H9 (cell line): ENCODE measurements around the gene ONECUT3. TPM values are rescaled to one million over a fixed set of nuclear protein-coding genes. Genes with fewer than 3 reads are reported as not detected.

ENCODE experiments used
- DNase-seq: peaks from one replicate; pipeline ENCODE4 v3.0.0-alpha.2; 2017
- H2AFZ ChIP-seq: one replicate; pipeline ENCODE4 v1.6.1; 2013; ENCODE audit warnings: mild to moderate bottlenecking, low read length, control low read depth, moderate library complexity
- H2AK5ac ChIP-seq: 2 replicates; pipeline ENCODE4 v1.6.1; 2013; ENCODE audit warnings: low read length, control low read depth, mixed read lengths; ENCODE audit not compliant: insufficient read length
- H2BK120ac ChIP-seq: one replicate; pipeline ENCODE4 v1.6.1; 2013; ENCODE audit warnings: low read depth, mild to moderate bottlenecking, low read length, control low read depth, inconsistent platforms; ENCODE audit not compliant: poor library complexity, severe bottlenecking
- H2BK12ac ChIP-seq: 2 replicates; pipeline ENCODE4 v1.6.1; 2013; ENCODE audit warnings: low read length, control low read depth, mixed read lengths, low read depth; ENCODE audit not compliant: insufficient read length
- H2BK15ac ChIP-seq: 2 replicates; pipeline ENCODE4 v1.6.1; 2013; ENCODE audit warnings: low read depth, low read length, control low read depth
- H2BK20ac ChIP-seq: one replicate; pipeline ENCODE4 v1.6.1; 2013; ENCODE audit warnings: low read depth, mild to moderate bottlenecking, low read length, control low read depth, inconsistent platforms; ENCODE audit not compliant: poor library complexity, severe bottlenecking
- H2BK5ac ChIP-seq: 2 replicates; pipeline ENCODE4 v1.6.1; 2013; ENCODE audit warnings: low read length, control low read depth, mixed read lengths; ENCODE audit not compliant: insufficient read length
- H3K14ac ChIP-seq: 2 replicates; pipeline ENCODE4 v1.6.1; 2013; ENCODE audit warnings: low read length, control low read depth; ENCODE audit not compliant: insufficient read depth
- H3K18ac ChIP-seq: 2 replicates; pipeline ENCODE4 v1.6.1; 2013; ENCODE audit warnings: low read depth, mild to moderate bottlenecking, mixed read lengths, low read length, control low read depth; ENCODE audit not compliant: insufficient read length
- H3K23ac ChIP-seq: 2 replicates; pipeline ENCODE4 v1.6.1; 2013; ENCODE audit warnings: low read length, control low read depth, mixed read lengths, low read depth; ENCODE audit not compliant: insufficient read length
- H3K23me2 ChIP-seq: 2 replicates; pipeline ENCODE4 v1.6.1; 2013; ENCODE audit warnings: low read depth, mild to moderate bottlenecking, mixed read lengths, low read length, control low read depth; ENCODE audit not compliant: insufficient read length, poor library complexity, severe bottlenecking
- H3K27ac ChIP-seq: 2 replicates; pipeline ENCODE4 v1.5.1; 2013; ENCODE audit warnings: low read length, control low read depth, mixed read lengths, low read depth; ENCODE audit not compliant: insufficient read length
- H3K27me3 ChIP-seq: 2 replicates; pipeline ENCODE4 v1.6.1; 2013; ENCODE audit warnings: low read length, control low read depth, inconsistent platforms; ENCODE audit not compliant: insufficient read depth
- H3K4ac ChIP-seq: 2 replicates; pipeline ENCODE4 v1.6.1; 2013; ENCODE audit warnings: low read depth, mild to moderate bottlenecking, control low read depth, inconsistent platforms, low read length, moderate library complexity
- H3K4me1 ChIP-seq: 2 replicates; pipeline ENCODE4 v1.6.1; 2013; ENCODE audit warnings: low read length, control low read depth, inconsistent platforms; ENCODE audit not compliant: insufficient read depth
- H3K4me2 ChIP-seq: 2 replicates; pipeline ENCODE4 v1.6.1; 2013; ENCODE audit warnings: low read length, control low read depth, mixed read lengths; ENCODE audit not compliant: insufficient read length, insufficient read depth
- H3K56ac ChIP-seq: 2 replicates; pipeline ENCODE4 v1.6.1; 2013; ENCODE audit warnings: low read depth, mild to moderate bottlenecking, mixed read lengths, low read length, control low read depth; ENCODE audit not compliant: insufficient read length
- H3K79me1 ChIP-seq: 2 replicates; pipeline ENCODE4 v1.6.1; 2013; ENCODE audit warnings: low read depth, mild to moderate bottlenecking, moderate library complexity, low read length, control low read depth, inconsistent platforms; ENCODE audit not compliant: insufficient read depth, poor library complexity, severe bottlenecking
- H3K79me2 ChIP-seq: 2 replicates; pipeline ENCODE4 v1.6.1; 2013; ENCODE audit warnings: low read length, control low read depth, inconsistent platforms; ENCODE audit not compliant: insufficient read depth
- H3K9ac ChIP-seq: 2 replicates; pipeline ENCODE4 v1.6.1; 2013; ENCODE audit warnings: low read length, control low read depth, mixed read lengths; ENCODE audit not compliant: insufficient read length; ENCODE audit errors: extremely low read depth
- H3K9me3 ChIP-seq: one replicate; pipeline ENCODE4 v1.6.1; 2013; ENCODE audit warnings: low read depth, low read length, inconsistent platforms; ENCODE audit not compliant: control insufficient read depth
- H3T11ph ChIP-seq: one replicate; pipeline ENCODE4 v1.6.1; 2013; ENCODE audit warnings: mild to moderate bottlenecking, low read length, control low read depth, inconsistent platforms
- H4K20me1 ChIP-seq: one replicate; pipeline ENCODE4 v1.6.1; 2013; ENCODE audit not compliant: control insufficient read depth, insufficient read length, insufficient read depth
- H4K5ac ChIP-seq: 2 replicates; pipeline ENCODE4 v1.6.1; 2013; ENCODE audit warnings: low read depth, mild to moderate bottlenecking, mixed read lengths, low read length, control low read depth; ENCODE audit not compliant: insufficient read length
- H4K8ac ChIP-seq: replicated peaks from 2 replicates; pipeline ENCODE4 v1.6.1; 2013; ENCODE audit warnings: low read length, control low read depth, mixed read lengths, low read depth; ENCODE audit not compliant: insufficient read length
- H4K91ac ChIP-seq: 2 replicates; pipeline ENCODE4 v1.6.1; 2013; ENCODE audit warnings: low read depth, mild to moderate bottlenecking, moderate library complexity, mixed read lengths, low read length, control low read depth; ENCODE audit not compliant: insufficient read length
- H3K27ac Mint-ChIP-seq, 3 experiments: 2 replicates in 2 of 3; 3 replicates in 1 of 3; pipeline ENCODE4 v1.8.0; 2020 to 2021; ENCODE audit warnings: mixed read lengths in 3 of 3, mild to moderate bottlenecking in 1 of 3, moderate library complexity in 1 of 3
- H3K27me3 Mint-ChIP-seq: 2 replicates; pipeline ENCODE4 v1.8.0; 2021; ENCODE audit warnings: low read depth, mild to moderate bottlenecking, moderate library complexity, mixed read lengths
- H3K36me3 Mint-ChIP-seq, 3 experiments: 2 replicates in 2 of 3; 3 replicates in 1 of 3; pipeline ENCODE4 v1.8.0; 2020 to 2021; ENCODE audit warnings: low read depth in 3 of 3, mixed read lengths in 3 of 3; ENCODE audit not compliant: insufficient read depth in 1 of 3
- H3K4me1 Mint-ChIP-seq, 2 experiments: 2 replicates each; pipeline ENCODE4 v1.8.0; 2020; ENCODE audit warnings: mixed read lengths in 2 of 2
- H3K4me3 Mint-ChIP-seq, 2 experiments: 2 replicates in 1 of 2; 3 replicates in 1 of 2; pipeline ENCODE4 v1.8.0; 2020 to 2021; ENCODE audit warnings: mild to moderate bottlenecking in 2 of 2, mixed read lengths in 2 of 2, moderate library complexity in 1 of 2
- H3K9me3 Mint-ChIP-seq, 2 experiments: 2 replicates in 1 of 2; 3 replicates in 1 of 2; pipeline ENCODE4 v1.8.0; 2020; ENCODE audit warnings: mild to moderate bottlenecking in 2 of 2, mixed read lengths in 2 of 2, moderate library complexity in 1 of 2
- WGBS: extraction: QIAGEN DNeasy Blood & Tissue Kit; methylation state at CpG from one replicate; pipeline ENCODE4 v1.1.7; 2013; ENCODE audit warnings: missing lambda C conversion rate, low lambda C conversion rate, mixed read lengths; ENCODE audit not compliant: insufficient read length; ENCODE audit errors: extremely low coverage; 5-methylcytosine and 5-hydroxymethylcytosine counted together
- total RNA-seq: library from RNA; stranded (reverse); gene quantifications from 2 replicates; pipeline ENCODE4 v1.2.1, GENCODE V29; 2021
- TF ChIP-seq, protein P1 (sequence below): fragments of 200-600 bp; sonication (generic); conservative IDR thresholded peaks from 3 replicates; pipeline ENCODE4 v1.8.0; 2021; ENCODE audit warnings: antibody characterized with exemption, mild to moderate bottlenecking

Gene ONECUT3
- total RNA-seq, 1 experiment from 2014 or later = 0.04 TPM

DNA sequence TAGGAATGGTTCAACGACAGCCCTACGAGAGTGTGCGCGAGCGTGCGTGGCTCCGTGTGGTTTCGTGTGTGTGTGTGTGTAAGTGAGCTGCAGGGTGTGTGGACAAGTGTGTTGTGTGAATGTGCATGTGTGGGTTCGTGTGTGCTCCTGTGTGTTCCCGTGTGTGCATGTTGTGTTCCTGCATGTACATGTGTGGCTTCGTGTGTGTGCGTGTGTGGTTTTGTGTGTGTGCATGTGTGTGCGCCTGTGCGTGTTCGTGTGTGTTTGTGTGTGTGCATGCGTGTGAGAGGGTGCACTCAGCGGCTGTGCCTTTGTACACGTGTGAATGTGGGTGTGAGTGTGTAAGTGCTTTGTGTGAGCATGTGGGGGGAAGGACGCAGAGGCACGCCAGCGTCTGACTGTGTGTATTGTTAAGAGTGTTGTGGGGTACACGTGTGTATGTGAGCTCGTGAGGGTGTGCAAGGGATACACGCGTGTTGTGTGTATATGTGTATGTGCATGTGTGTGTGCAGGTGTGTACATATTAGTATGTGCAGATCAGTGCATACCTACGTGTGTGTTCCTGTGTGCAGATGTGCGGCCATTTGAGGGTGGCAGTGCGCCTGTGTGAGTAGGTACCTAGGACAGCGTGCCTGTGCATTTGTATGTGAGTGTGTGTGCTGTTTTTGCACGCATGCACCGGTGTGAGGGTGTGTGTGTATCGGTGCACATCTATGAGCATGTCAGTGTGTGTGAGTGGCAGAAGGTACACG, 24.3 kb upstream of the ONECUT3 start:
- Histone ChIP-seq H3K9ac (no peak overlapping the region), H2BK12ac (no peak overlapping the region), H3K14ac (no peak overlapping the region), H3K23me2 (peaks cover 8% of the 10 kb centered on the region), H3K27ac (no peak overlapping the region), H3K79me1 (no peaks in the 10 kb centered on the region), H2BK120ac (no peak overlapping the region), H2BK5ac (no peak overlapping the region), H2BK15ac (no peak overlapping the region), H3K79me2 (no peaks in the 10 kb centered on the region), H4K5ac (peak overlapping the region; percentile 48), H3K4me1 (no peaks in the 10 kb centered on the region; the same call in 1 of the 2 replicates), H3K9me3 (no peaks in the 10 kb centered on the region), H4K91ac (no peak overlapping the region), H2BK20ac (no peak overlapping the region), H3K23ac (peak overlapping the region; percentile 31), H3K4me2 (no peak overlapping the region), H2AFZ (no peak overlapping the region), H4K20me1 (no peaks in the 10 kb centered on the region), H3K4ac (no peak overlapping the region), H3K27me3 (peaks cover 2% of the 10 kb centered on the region; the same call in 1 of the 2 replicates), H3T11ph (no peak overlapping the region), H4K8ac (no peak overlapping the region), H3K56ac (peak overlapping the region; percentile 50), H2AK5ac (no peak overlapping the region), H3K18ac (peak overlapping the region; percentile 9)
- Mint-ChIP-seq H3K36me3 (no peaks in the 10 kb centered on the region), H3K4me3 (peak overlapping the region in 1 of 2 experiments; percentile 9; a peak in 1 of 5 replicates), H3K27me3 (peaks cover 87% of the 10 kb centered on the region), H3K9me3 (no peaks in the 10 kb centered on the region; a peak in 2 of 5 replicates), H3K27ac (no peak overlapping the region; a peak in 1 of 7 replicates), H3K4me1 (peaks cover 0 to 4% of the 10 kb centered on the region in 2 experiments; a peak in 2 of 4 replicates)
- no peak for DNase-seq
- TF ChIP-seq, protein P1, sequence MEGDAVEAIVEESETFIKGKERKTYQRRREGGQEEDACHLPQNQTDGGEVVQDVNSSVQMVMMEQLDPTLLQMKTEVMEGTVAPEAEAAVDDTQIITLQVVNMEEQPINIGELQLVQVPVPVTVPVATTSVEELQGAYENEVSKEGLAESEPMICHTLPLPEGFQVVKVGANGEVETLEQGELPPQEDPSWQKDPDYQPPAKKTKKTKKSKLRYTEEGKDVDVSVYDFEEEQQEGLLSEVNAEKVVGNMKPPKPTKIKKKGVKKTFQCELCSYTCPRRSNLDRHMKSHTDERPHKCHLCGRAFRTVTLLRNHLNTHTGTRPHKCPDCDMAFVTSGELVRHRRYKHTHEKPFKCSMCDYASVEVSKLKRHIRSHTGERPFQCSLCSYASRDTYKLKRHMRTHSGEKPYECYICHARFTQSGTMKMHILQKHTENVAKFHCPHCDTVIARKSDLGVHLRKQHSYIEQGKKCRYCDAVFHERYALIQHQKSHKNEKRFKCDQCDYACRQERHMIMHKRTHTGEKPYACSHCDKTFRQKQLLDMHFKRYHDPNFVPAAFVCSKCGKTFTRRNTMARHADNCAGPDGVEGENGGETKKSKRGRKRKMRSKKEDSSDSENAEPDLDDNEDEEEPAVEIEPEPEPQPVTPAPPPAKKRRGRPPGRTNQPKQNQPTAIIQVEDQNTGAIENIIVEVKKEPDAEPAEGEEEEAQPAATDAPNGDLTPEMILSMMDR = no peak
- no CpG with 5 or more reads among the region's 33 CpGs for WGBS
